ENCODE measurements around the gene TPCN1. TPM values are rescaled to one million over a fixed set of nuclear protein-coding genes. Genes with fewer than 3 reads are reported as not detected.

TPCN1 gene
- total RNA-seq, 3 donors from 2014 or later (not counting 1 experiment from before 2014, with no cell fraction given), result 7.2 to 21.4 (median 10.7) TPM

DNA sequence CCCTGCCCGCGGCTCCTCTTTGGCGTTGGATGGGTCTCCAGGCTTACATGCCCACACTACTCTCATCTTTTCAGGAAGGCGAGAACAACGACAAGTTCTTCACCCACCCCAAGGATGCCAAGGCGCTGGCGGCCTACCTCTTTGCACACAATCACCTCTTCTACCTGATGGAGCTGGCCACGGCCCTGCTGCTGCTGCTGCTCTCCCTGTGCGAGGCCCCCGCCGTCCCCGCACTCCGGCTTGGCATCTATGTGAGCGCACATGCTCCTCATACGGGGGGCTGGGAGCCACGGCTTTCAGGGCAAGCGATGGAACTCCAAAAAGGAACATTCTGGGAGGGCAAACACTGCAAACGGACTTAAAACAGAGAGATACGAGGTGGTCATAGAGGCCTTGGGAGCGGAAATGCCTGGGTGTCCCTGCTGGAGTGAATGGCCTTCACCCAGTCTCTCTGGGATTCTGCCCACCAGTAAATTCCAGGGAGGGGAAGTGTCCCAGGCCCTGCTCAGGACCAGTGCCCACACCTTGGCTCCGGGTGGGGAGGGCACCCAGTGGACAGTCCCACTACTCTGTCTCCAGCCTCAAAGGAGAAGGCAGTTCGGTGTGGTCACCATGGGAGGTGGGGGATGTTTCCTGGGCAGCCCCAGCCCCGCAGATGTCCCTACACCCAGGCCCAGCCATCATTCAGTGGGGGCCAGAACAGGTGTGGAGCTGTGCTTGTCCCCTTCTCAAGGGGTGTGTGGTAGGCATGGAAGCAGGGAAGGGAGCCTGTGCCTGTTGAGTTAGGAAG lies 45.0 kb downstream of the TPCN1 start:
- Histone ChIP-seq H3K36me3 (ENCODE audit: control insufficient read depth, insufficient read depth, low read length) (no peaks in the 10 kb centered on the region), H3K9me3 (ENCODE audit: control insufficient read depth, insufficient read depth, low read length) (no peaks in the 10 kb centered on the region), H3K4me3 (ENCODE audit: low read length) (no peak overlapping the region), H3K27me3 (ENCODE audit: control insufficient read depth, insufficient read depth, low read length) (no peaks in the 10 kb centered on the region), H3K4me1 (ENCODE audit: control insufficient read depth, insufficient read depth, low read length) (peaks cover 8% of the 10 kb centered on the region), H3K27ac (ENCODE audit: low read length) (no peak overlapping the region)
- no peaks in the 10 kb centered on the region for H3K9me3 Mint-ChIP-seq
- peaks cover 6 to 9% of the 10 kb centered on the region in 2 donors for H3K4me1 Mint-ChIP-seq
- 96% methylated on average over 23 of the region's 23 CpGs for WGBS (ENCODE audit: insufficient coverage)
- no peak overlapping the region for H3K27ac Mint-ChIP-seq
- no peak overlapping the region for H3K4me3 Mint-ChIP-seq
- no peaks in the 10 kb centered on the region for H3K36me3 Mint-ChIP-seq
- H3K27me3 Mint-ChIP-seq (ENCODE audit: low read depth in 2 of 2), result no peaks in the 10 kb centered on the region
- TF ChIP-seq, protein P1, sequence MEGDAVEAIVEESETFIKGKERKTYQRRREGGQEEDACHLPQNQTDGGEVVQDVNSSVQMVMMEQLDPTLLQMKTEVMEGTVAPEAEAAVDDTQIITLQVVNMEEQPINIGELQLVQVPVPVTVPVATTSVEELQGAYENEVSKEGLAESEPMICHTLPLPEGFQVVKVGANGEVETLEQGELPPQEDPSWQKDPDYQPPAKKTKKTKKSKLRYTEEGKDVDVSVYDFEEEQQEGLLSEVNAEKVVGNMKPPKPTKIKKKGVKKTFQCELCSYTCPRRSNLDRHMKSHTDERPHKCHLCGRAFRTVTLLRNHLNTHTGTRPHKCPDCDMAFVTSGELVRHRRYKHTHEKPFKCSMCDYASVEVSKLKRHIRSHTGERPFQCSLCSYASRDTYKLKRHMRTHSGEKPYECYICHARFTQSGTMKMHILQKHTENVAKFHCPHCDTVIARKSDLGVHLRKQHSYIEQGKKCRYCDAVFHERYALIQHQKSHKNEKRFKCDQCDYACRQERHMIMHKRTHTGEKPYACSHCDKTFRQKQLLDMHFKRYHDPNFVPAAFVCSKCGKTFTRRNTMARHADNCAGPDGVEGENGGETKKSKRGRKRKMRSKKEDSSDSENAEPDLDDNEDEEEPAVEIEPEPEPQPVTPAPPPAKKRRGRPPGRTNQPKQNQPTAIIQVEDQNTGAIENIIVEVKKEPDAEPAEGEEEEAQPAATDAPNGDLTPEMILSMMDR (IDR thresholded peaks at IDR 0.05), result no peak
- DNase-seq, result no peak
- intact Hi-C loops (cut with micrococcal nuclease), result no loop called here
- no peak for ATAC-seq

DNA sequence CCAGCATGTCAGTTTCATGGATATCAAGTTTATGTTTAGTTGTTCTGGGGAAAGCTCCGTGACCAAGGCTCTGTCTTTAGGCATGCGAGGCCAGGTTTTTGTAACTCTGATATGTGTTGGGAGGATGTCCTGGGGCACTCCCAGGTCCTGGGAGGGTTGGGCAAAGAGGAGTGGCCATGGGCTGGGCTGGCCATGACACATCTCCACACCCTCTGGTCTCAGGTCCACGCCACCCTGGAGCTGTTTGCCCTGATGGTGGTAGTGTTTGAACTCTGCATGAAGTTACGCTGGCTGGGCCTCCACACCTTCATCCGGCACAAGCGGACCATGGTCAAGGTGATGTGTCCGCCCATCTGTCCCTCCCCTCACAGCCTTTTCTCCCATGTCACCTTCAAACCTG lies 46.4 kb downstream of the TPCN1 start:
- no peaks in the 10 kb centered on the region for H3K27me3 Mint-ChIP-seq (ENCODE audit: low read depth in 2 of 2)
- DNase-seq (no peak), ATAC-seq (no peak)
- intact Hi-C loops (cut with micrococcal nuclease), result no loop called here
- Histone ChIP-seq H3K27ac (ENCODE audit: low read length) (no peak overlapping the region), H3K36me3 (ENCODE audit: control insufficient read depth, insufficient read depth, low read length) (no peaks in the 10 kb centered on the region), H3K4me1 (ENCODE audit: control insufficient read depth, insufficient read depth, low read length) (peaks cover 1% of the 10 kb centered on the region), H3K27me3 (ENCODE audit: control insufficient read depth, insufficient read depth, low read length) (no peaks in the 10 kb centered on the region), H3K9me3 (ENCODE audit: control insufficient read depth, insufficient read depth, low read length) (no peaks in the 10 kb centered on the region), H3K4me3 (ENCODE audit: low read length) (no peak overlapping the region)
- H3K27ac Mint-ChIP-seq, result no peak overlapping the region
- H3K36me3 Mint-ChIP-seq, result no peaks in the 10 kb centered on the region
- peaks cover 0 to under 1% of the 10 kb centered on the region in 2 donors for H3K4me1 Mint-ChIP-seq
- TF ChIP-seq, protein P1 (IDR thresholded peaks at IDR 0.05), result no peak
- no peak overlapping the region for H3K4me3 Mint-ChIP-seq
- 100% methylated on average over 7 of the region's 7 CpGs for WGBS (ENCODE audit: insufficient coverage)
- no peaks in the 10 kb centered on the region for H3K9me3 Mint-ChIP-seq

DNA sequence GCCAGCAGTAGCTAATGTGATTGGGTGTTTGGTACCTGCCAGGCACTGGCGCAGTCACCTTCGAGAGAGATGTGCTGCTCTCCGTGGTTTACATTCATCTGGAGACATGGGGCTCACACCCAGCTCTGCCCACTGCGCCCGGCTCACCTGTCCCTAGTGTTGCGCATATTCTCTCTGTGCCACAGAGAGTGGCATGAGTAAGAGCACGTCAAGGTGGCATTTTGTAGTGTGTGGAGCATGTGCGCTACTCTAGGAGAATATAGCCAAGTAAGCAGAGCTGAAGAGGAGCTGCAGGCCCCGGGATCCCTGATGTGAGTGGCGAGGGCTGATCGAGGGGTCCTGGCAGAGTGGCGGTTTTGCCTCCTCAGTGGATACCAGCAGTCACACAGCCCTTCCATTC lies 46.9 kb downstream of the TPCN1 start:
- WGBS (ENCODE audit: insufficient coverage), result 96% methylated on average over 12 of the region's 12 CpGs
- Histone ChIP-seq H3K9me3 (ENCODE audit: control insufficient read depth, insufficient read depth, low read length) (no peaks in the 10 kb centered on the region), H3K4me1 (ENCODE audit: control insufficient read depth, insufficient read depth, low read length) (no peaks in the 10 kb centered on the region), H3K36me3 (ENCODE audit: control insufficient read depth, insufficient read depth, low read length) (no peaks in the 10 kb centered on the region), H3K4me3 (ENCODE audit: low read length) (no peak overlapping the region), H3K27me3 (ENCODE audit: control insufficient read depth, insufficient read depth, low read length) (no peaks in the 10 kb centered on the region), H3K27ac (ENCODE audit: low read length) (no peak overlapping the region)
- TF ChIP-seq, protein P1 (IDR thresholded peaks at IDR 0.05), result no peak
- intact Hi-C loops (cut with micrococcal nuclease), result no loop called here
- Mint-ChIP-seq H3K36me3 (no peaks in the 10 kb centered on the region), H3K4me3 (no peak overlapping the region), H3K27ac (no peak overlapping the region), H3K27me3 (ENCODE audit: low read depth in 2 of 2) (no peaks in the 10 kb centered on the region), H3K4me1 (no peaks in the 10 kb centered on the region), H3K9me3 (no peaks in the 10 kb centered on the region)
- ATAC-seq (no peak), DNase-seq (no peak)

DNA sequence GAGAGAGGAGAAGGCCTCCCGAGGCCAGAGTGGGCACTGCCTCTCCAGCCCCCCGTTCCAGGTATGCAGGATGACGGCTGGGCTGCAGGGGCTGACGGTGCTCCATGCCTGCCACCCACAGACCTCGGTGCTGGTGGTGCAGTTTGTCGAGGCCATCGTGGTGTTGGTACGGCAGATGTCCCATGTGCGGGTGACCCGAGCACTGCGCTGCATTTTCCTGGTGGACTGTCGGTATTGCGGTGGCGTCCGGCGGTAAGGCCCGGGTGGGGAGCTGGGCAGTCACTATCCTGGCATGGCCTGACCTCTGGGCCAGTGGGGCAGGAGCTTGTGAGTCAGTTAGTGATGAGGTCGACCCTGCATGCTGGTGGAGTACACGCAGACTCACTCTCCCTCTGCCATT lies 47.4 kb downstream of the TPCN1 start:
- no peak for ATAC-seq
- 96% methylated on average over 19 of the region's 19 CpGs for WGBS (ENCODE audit: insufficient coverage)
- no peaks in the 10 kb centered on the region for H3K9me3 Mint-ChIP-seq
- intact Hi-C loops (cut with micrococcal nuclease), result no loop called here
- H3K4me3 ChIP-seq (ENCODE audit: low read length), result no peak overlapping the region
- no peaks in the 10 kb centered on the region for H3K36me3 Mint-ChIP-seq
- DNase-seq, result no peak
- no peaks in the 10 kb centered on the region for H3K9me3 ChIP-seq (ENCODE audit: control insufficient read depth, insufficient read depth, low read length)
- H3K4me3 Mint-ChIP-seq, result no peak overlapping the region
- no peaks in the 10 kb centered on the region for H3K27me3 ChIP-seq (ENCODE audit: control insufficient read depth, insufficient read depth, low read length)
- H3K27me3 Mint-ChIP-seq (ENCODE audit: low read depth in 2 of 2), result no peaks in the 10 kb centered on the region
- no peak overlapping the region for H3K27ac Mint-ChIP-seq
- TF ChIP-seq, protein P1 (IDR thresholded peaks at IDR 0.05), result no peak
- H3K36me3 ChIP-seq (ENCODE audit: control insufficient read depth, insufficient read depth, low read length), result no peaks in the 10 kb centered on the region
- H3K4me1 ChIP-seq (ENCODE audit: control insufficient read depth, insufficient read depth, low read length), result no peaks in the 10 kb centered on the region
- H3K4me1 Mint-ChIP-seq, result no peaks in the 10 kb centered on the region
- H3K27ac ChIP-seq (ENCODE audit: low read length), result no peak overlapping the region

All from natural killer cell (primary cell).